ENCODE results near the gene DENND1C.

DENND1C gene

GRCh38 chr19:6518145-6518911, 36.7 kb upstream of the DENND1C start:
- Mint-ChIP-seq H3K36me3 (ENCODE audit: low read depth) (no peaks in the 10 kb centered on the region), H3K27ac (no peak overlapping the region), H3K4me1 (peaks cover 37% of the 10 kb centered on the region), H3K27me3 (ENCODE audit: low read depth, poor library complexity) (peaks cover 17% of the 10 kb centered on the region), H3K4me3 (no peak overlapping the region), H3K9me3 (no peaks in the 10 kb centered on the region)
- TF ChIP-seq CTCF (IDR thresholded peaks at IDR 0.05): no peak
- no peak for DNase-seq

- Mint-ChIP-seq H3K36me3 (ENCODE audit: low read depth) (no peaks in the 10 kb centered on the region), H3K27ac (no peak overlapping the region), H3K4me3 (peak overlapping the region; percentile 93), H3K9me3 (no peaks in the 10 kb centered on the region), H3K4me1 (peaks cover 33% of the 10 kb centered on the region), H3K27me3 (ENCODE audit: low read depth, poor library complexity) (peaks cover 17% of the 10 kb centered on the region)
- TF ChIP-seq CTCF (IDR thresholded peaks at IDR 0.05): peak; percentile 92
- peak; percentile 97 for DNase-seq
Measured at GRCh38 chr19:6516659-6517291, 35.2 kb upstream of the DENND1C start.

- Mint-ChIP-seq H3K4me1 (peaks cover 32% of the 10 kb centered on the region), H3K27me3 (ENCODE audit: low read depth, poor library complexity) (peaks cover 17% of the 10 kb centered on the region), H3K27ac (peak overlapping the region; percentile 18), H3K9me3 (no peaks in the 10 kb centered on the region), H3K4me3 (peak overlapping the region; percentile 93), H3K36me3 (ENCODE audit: low read depth) (no peaks in the 10 kb centered on the region)
- TF ChIP-seq CTCF (IDR thresholded peaks at IDR 0.05): no peak
- DNase-seq: peak; percentile 97
Measured at GRCh38 chr19:6516018-6516658, 34.6 kb upstream of the DENND1C start.

GRCh38 chr19:6514926-6515544, 33.4 kb upstream of the DENND1C start:
- no peaks in the 10 kb centered on the region for H3K9me3 Mint-ChIP-seq
- no peak for TF ChIP-seq CTCF (IDR thresholded peaks at IDR 0.05)
- no peak for DNase-seq
- no peak overlapping the region for H3K4me3 Mint-ChIP-seq
- peaks cover 32% of the 10 kb centered on the region for H3K4me1 Mint-ChIP-seq
- H3K36me3 Mint-ChIP-seq (ENCODE audit: low read depth): no peaks in the 10 kb centered on the region
- peaks cover 17% of the 10 kb centered on the region for H3K27me3 Mint-ChIP-seq (ENCODE audit: low read depth, poor library complexity)
- H3K27ac Mint-ChIP-seq: no peak overlapping the region

GRCh38 chr19:6514089-6514488, 32.5 kb upstream of the DENND1C start:
- DNase-seq: no peak
- Mint-ChIP-seq H3K36me3 (ENCODE audit: low read depth) (no peaks in the 10 kb centered on the region), H3K27me3 (ENCODE audit: low read depth, poor library complexity) (peaks cover 17% of the 10 kb centered on the region), H3K4me3 (peak overlapping the region; percentile 10), H3K9me3 (no peaks in the 10 kb centered on the region), H3K4me1 (peaks cover 32% of the 10 kb centered on the region), H3K27ac (peak overlapping the region; percentile 57)
- no peak for TF ChIP-seq CTCF (IDR thresholded peaks at IDR 0.05)
